AG04449 (cell line): ENCODE measurements around the gene ST6GALNAC6.

Experiments used
- CTCF ChIA-PET: fragments of 350-600 bp; formaldehyde crosslinking; extraction: SDS; loops from one replicate; lab custom pipeline; 2021; ENCODE audit warnings: antibody characterized with exemption; lab: Yijun Ruan, JAX
- POLR2A ChIA-PET: fragments of 400-600, 350-600 bp; formaldehyde crosslinking; extraction: SDS; loops from one replicate; lab custom pipeline; 2020; ENCODE audit warnings: antibody characterized with exemption, inconsistent platforms; lab: Yijun Ruan, JAX
- DNase-seq: peaks from one replicate; pipeline ENCODE4 v3.0.0-alpha.2; 2010; ENCODE audit warnings: low read depth, low spot score
- H3K4me3 ChIP-seq: 2 replicates; pipeline ENCODE4 v1.5.1; 2011; ENCODE audit warnings: low read depth, mild to moderate bottlenecking, control low read depth, low read length
- TF ChIP-seq, protein P1 (sequence below): IDR thresholded peaks from one replicate; pipeline ENCODE4 v1.5.1; 2011; ENCODE audit warnings: mild to moderate bottlenecking, moderate library complexity, low read length, control low read depth, inconsistent platforms; ENCODE audit not compliant: insufficient read depth; ENCODE audit errors: missing control alignments

Gene ST6GALNAC6

DNA sequence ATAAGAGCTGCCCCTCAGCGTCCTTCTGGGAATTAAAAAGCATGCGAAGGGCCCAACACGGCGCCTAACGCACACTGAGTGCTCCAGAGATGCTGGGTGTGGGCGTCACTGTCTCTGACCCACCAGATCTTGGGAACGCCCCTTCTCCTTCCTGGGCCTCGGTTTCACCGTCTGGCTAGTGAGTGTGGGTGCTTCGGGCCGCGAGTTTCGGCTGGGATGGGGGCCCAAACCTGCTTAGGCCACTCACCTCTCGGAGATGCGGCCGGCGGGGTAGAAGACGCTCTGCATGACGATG lies 27.4 kb upstream of the ST6GALNAC6 start:
- H3K4me3 ChIP-seq = peak overlapping the region; percentile 32; the same call in 1 of the 2 replicates
- TF ChIP-seq, protein P1, sequence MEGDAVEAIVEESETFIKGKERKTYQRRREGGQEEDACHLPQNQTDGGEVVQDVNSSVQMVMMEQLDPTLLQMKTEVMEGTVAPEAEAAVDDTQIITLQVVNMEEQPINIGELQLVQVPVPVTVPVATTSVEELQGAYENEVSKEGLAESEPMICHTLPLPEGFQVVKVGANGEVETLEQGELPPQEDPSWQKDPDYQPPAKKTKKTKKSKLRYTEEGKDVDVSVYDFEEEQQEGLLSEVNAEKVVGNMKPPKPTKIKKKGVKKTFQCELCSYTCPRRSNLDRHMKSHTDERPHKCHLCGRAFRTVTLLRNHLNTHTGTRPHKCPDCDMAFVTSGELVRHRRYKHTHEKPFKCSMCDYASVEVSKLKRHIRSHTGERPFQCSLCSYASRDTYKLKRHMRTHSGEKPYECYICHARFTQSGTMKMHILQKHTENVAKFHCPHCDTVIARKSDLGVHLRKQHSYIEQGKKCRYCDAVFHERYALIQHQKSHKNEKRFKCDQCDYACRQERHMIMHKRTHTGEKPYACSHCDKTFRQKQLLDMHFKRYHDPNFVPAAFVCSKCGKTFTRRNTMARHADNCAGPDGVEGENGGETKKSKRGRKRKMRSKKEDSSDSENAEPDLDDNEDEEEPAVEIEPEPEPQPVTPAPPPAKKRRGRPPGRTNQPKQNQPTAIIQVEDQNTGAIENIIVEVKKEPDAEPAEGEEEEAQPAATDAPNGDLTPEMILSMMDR = no peak
- POLR2A ChIA-PET = no interaction called here
- no peak for DNase-seq
- CTCF ChIA-PET = interaction anchor here (0.7 to 6.4 kb wide), 3 partner anchors 17 to 190 kb away, joined by 3 to 21 read pairs (median 5); no protein-coding TSS in a partner anchor

DNA sequence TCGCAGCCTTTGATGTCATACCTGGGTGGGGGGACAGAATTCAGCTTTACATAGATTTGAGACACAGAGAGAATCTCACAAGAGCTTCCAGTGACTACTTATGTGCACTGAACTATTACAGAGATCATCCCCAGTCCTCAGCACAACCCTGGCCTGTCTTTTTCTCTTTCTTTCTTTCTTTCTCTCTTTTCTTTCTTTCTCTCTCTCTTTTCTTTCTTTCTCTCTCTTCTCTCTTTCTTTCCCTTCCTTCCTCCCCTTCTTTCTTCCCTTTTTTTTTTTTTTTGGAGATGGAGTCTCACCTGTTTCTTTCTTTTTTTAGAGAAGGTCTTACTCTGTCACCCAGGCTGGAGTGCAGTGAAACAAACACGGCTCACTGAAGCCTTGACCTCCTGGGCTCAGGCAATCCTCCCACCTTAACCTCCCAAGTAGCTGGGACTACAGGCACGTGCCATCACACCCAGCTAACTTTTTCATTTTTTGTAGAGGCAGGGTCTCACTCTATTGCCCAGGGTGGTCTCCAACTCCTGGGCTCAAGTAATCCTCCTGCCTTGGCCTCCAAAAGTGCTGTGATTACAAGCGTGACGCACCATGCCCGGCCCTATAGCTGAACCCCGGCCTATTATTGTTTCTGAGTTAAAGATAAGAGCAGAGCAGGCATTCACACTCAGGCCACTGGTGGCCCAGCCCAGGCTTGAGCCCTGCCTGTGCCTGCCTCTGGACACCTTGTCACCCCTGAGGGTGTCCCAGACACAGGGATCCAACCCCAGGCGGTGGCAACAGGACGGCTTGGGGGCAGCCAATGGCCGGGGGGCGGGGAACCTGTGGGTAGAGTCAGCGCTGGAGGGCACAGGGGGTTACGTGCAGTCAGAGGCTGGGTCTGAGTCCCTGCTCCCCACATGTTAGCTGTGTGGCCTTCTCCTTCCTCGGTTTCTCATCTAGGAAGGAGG lies 26.8 kb upstream of the ST6GALNAC6 start:
- ChIA-PET POLR2A (no interaction called here), CTCF (interaction anchor here (0.6 to 6.4 kb wide), 6 partner anchors 16 to 349 kb away, joined by 3 to 21 read pairs (median 4); no protein-coding TSS in a partner anchor)
- TF ChIP-seq, protein P1 = no peak
- no peak for DNase-seq
- H3K4me3 ChIP-seq = no peak overlapping the region

DNA sequence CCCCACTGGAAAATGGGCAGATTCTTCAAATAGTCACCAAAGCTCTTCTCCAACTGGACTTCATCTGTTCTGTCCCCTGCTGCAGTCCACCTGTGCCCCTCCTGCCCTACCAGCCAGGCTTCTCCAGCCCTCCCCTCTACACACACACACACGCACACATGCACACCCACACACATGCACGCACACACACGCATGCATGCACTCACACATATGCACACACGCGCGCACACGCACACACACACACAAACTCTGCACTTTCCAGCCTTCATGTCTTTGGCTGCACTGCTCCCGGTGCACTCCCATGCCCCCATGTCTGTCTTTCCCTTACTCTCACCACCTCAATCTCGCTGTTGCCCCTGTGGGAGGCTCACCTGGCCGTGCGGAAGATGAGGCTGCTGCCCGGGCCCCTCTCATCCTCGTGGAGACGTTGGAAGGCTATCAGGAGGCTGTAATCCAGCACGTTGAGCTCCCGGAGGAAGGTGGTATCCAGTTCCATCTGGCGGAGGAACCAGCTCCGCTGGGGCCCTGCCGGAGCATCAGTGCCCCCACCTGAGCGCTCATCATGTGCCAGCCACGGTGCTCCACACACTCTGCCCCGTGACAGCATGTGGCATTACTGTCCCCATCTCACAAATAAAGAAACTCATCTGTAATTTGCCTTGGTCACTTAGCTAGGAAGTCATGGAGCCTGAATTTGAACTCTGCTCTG lies 25.5 kb upstream of the ST6GALNAC6 start:
- ChIA-PET CTCF (interaction anchor here (1.0 to 6.4 kb wide), 8 partner anchors 17 to 348 kb away, joined by 3 to 66 read pairs (median 4); partner anchors contain the start of genes CDK9 and TOR2A), POLR2A (interaction anchor here (0.6 kb wide), 1 partner anchor 478 kb away, joined by 3 read pairs; no protein-coding TSS in a partner anchor)
- no peak for DNase-seq
- TF ChIP-seq, protein P1 = no peak
- H3K4me3 ChIP-seq = no peak overlapping the region

DNA sequence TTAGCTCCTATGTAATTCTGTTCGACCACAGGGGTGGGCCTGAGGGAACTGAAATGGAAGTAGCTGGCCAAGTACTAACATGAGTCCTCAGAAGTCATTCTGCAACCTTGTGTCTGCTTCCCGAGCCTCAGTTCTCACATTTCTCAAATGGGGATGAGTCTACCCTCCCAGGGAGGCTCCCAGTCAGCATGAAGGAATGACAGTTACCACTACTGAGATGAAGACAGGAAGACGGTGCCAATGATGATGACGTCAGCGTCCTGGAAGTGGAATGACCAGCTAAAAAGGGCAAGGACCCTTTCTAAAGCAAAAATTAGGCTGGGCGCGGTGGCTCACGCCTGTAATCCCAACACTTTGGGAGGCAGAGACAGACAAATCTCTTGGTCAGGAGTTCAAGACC lies 24.4 kb upstream of the ST6GALNAC6 start:
- TF ChIP-seq, protein P1 = no peak
- POLR2A ChIA-PET = interaction anchor here (0.9 to 1.6 kb wide), 3 partner anchors 26 to 317 kb away, joined by 4 to 5 read pairs (median 5); no protein-coding TSS in a partner anchor
- CTCF ChIA-PET = interaction anchor here (0.8 to 6.4 kb wide), 11 partner anchors 24 to 339 kb away, joined by 3 to 119 read pairs (median 21); partner anchors contain the start of genes CDK9, ST6GALNAC6 and TOR2A
- peak; percentile 95 for DNase-seq
- H3K4me3 ChIP-seq = no peak overlapping the region

DNA sequence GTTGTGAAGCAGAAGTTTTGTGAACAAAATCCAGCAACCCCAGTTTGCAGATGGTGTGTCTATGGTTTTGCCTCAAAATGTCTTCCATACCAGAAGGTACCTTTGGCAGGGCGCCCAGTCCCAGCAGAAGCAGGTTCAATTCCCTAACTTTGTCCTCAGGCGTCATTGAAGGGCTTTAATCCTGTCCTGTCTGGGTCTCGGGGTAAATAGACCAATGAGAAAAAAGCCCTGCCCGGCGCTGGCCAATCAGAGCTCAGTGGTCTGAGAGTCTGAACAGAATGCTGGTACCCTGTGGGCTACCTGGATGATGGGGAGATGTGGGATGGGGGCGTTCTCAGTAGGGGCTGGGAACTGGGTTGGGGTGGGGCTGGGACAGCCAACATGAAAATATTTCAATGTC lies 23.6 kb upstream of the ST6GALNAC6 start:
- ChIA-PET POLR2A (interaction anchor here (0.9 to 1.6 kb wide), 2 partner anchors 120 to 316 kb away, joined by 4 to 5 read pairs; no protein-coding TSS in a partner anchor), CTCF (interaction anchor here (0.8 to 6.4 kb wide), 13 partner anchors 23 to 428 kb away, joined by 3 to 119 read pairs (median 8); partner anchors contain the start of genes CDK9, ST6GALNAC6 and TOR2A)
- no peak overlapping the region for H3K4me3 ChIP-seq
- DNase-seq = no peak
- TF ChIP-seq, protein P1 = no peak
